Endothelial cell of umbilical vein (primary cell): ENCODE measurements around the gene ZSWIM4.

Experiments
- CTCF ChIP-seq, 2 donors: IDR thresholded peaks; 1 replicate in 1 of 2; 2 replicates in 1 of 2; pipeline ENCODE4 v1.5.1; 2011; ENCODE audit warnings: low read length in 2 of 2, mild to moderate bottlenecking in 2 of 2, moderate library complexity in 2 of 2, control low read depth in 1 of 2, inconsistent platforms in 1 of 2, low read depth in 1 of 2; ENCODE audit not compliant: insufficient read depth in 1 of 2; ENCODE audit errors: extremely low read depth in 1 of 2
- EZH2 ChIP-seq: IDR thresholded peaks from 2 replicates; pipeline ENCODE4 v1.6.1; 2012; ENCODE audit warnings: borderline replicate concordance, low read depth, mild to moderate bottlenecking, moderate library complexity, low read length, inconsistent platforms; ENCODE audit not compliant: severe bottlenecking
- FOS ChIP-seq: IDR thresholded peaks from 2 replicates; pipeline ENCODE4 v1.6.1; 2011; ENCODE audit warnings: mild to moderate bottlenecking, low read length, moderate library complexity, borderline replicate concordance; ENCODE audit not compliant: insufficient read depth
- GATA2 ChIP-seq: IDR thresholded peaks from 2 replicates; pipeline ENCODE4 v1.7.0; 2011; ENCODE audit warnings: low read depth, mild to moderate bottlenecking, moderate library complexity, mixed read lengths, low read length; ENCODE audit not compliant: insufficient read length, insufficient read depth
- JUN ChIP-seq: IDR thresholded peaks from 2 replicates; pipeline ENCODE4 v1.6.1; 2011; ENCODE audit warnings: borderline replicate concordance, low read depth; ENCODE audit not compliant: insufficient read length, insufficient read depth
- MAX ChIP-seq: IDR thresholded peaks from 2 replicates; pipeline ENCODE4 v1.6.1; 2011; ENCODE audit not compliant: insufficient read depth, insufficient read length
- MYC ChIP-seq: IDR thresholded peaks from one replicate; pipeline ENCODE4 v1.6.1; 2011; ENCODE audit warnings: mild to moderate bottlenecking, low read depth, low read length
- POLR2A ChIP-seq: IDR thresholded peaks from 2 replicates; pipeline ENCODE4 v1.6.1; 2012; ENCODE audit warnings: low read depth, mild to moderate bottlenecking, control low read depth, low read length
- POLR2AphosphoS5 ChIP-seq: IDR thresholded peaks from 2 replicates; pipeline ENCODE4 v1.6.1; 2012; ENCODE audit warnings: low read depth, mild to moderate bottlenecking, control low read depth, low read length, moderate library complexity; ENCODE audit not compliant: insufficient read depth

GRCh38 chr19:13788991-13789390, 6.3 kb upstream of the ZSWIM4 start:
- TF ChIP-seq POLR2AphosphoS5, result no peak
- no peak for TF ChIP-seq CTCF (IDR thresholded peaks at IDR 0.05; ENCODE audit: extremely low read depth in 1 of 2, insufficient read depth in 1 of 2, low read depth in 1 of 2, low read length in 2 of 2)
- no peak for TF ChIP-seq POLR2A
- TF ChIP-seq JUN, result no peak
- TF ChIP-seq EZH2, result no peak
- TF ChIP-seq GATA2, result no peak
- no peak for TF ChIP-seq FOS
- no peak for TF ChIP-seq MAX
- no peak for TF ChIP-seq MYC
